Thyroid gland (tissue), 4 donors: Measurements from ENCODE around the gene ADAM8.

ENCODE experiments used
- CTCF ChIP-seq, 6 experiments: fragments of 200-600 bp in 3 of 6; fragments of 450-650 bp in 3 of 6; sonication (generic) in 3 of 6; IDR thresholded peaks; one replicate each; pipeline ENCODE4 v1.5.1; 2016 to 2019; ENCODE audit warnings: antibody characterized with exemption in 6 of 6, mild to moderate bottlenecking in 2 of 6, inconsistent platforms in 1 of 6, moderate library complexity in 1 of 6
- POLR2A ChIP-seq, 2 donors: fragments of 450-650 bp; IDR thresholded peaks; one replicate each; pipeline ENCODE4 v1.6.1; 2017; ENCODE audit warnings: antibody characterized with exemption in 2 of 2, mild to moderate bottlenecking in 2 of 2, moderate library complexity in 1 of 2

- TF ChIP-seq CTCF (IDR thresholded peaks at IDR 0.05) (no peak), POLR2A (IDR thresholded peaks at IDR 0.05) (no peak)
These were observed 44.6 kb downstream of the ADAM8 start for GRCh38 chr10:133231946-133232574.
